ENCODE results near the gene FBXO48. TPM values are rescaled to one million over a fixed set of nuclear protein-coding genes. Genes with fewer than 3 reads are reported as not detected.

FBXO48 gene
- 1 to 10 TPM in 2 of 3 donors, under 1 TPM in 1; 0.98 to 1.6 (median 1.1) TPM for total RNA-seq

- H3K9me3 ChIP-seq = no peaks in the 10 kb centered on the region
- intact Hi-C loops (cut with DNase I; ENCODE audit: low total_unique reads) = no loop called here
- no peaks in the 10 kb centered on the region for H3K27me3 ChIP-seq
- no peak for TF ChIP-seq CTCF (IDR thresholded peaks at IDR 0.05)
- TF ChIP-seq POLR2A (IDR thresholded peaks at IDR 0.05) = peak; percentile 41
- peak in 2 of 3 donors; percentile 58 to 82 for TF ChIP-seq POLR2AphosphoS5 (IDR thresholded peaks at IDR 0.05)
- peak within 1 kb of the TSS; percentile 88 to 93 for H3K27ac ChIP-seq
- H3K4me3 ChIP-seq = peak within 1 kb of the TSS; percentile 75 to 85 (median 81)
- peak; percentile 95 to 98 for DNase-seq (ENCODE audit: low spot score in 2 of 2)
- H3K4me1 ChIP-seq = peaks cover 0 to 7% of the 10 kb centered on the region in 2 donors
- H3K36me3 ChIP-seq = no peaks in the 10 kb centered on the region
Measured at GRCh38 chr2:68467077-68467960, at the start of gene FBXO48, which contains the start of gene APLF. Gene FBXO48, minus strand, starts transcription at chr2:68467294. Its CDS starts 2,149 bp downstream, at chr2:68465145. Gene APLF, plus strand, starts transcription at chr2:68467585. Its CDS starts 147 bp downstream, at chr2:68467732.

- Histone ChIP-seq H3K27me3 (no peaks in the 10 kb centered on the region), H3K4me1 (no peaks in the 10 kb centered on the region), H3K36me3 (no peaks in the 10 kb centered on the region), H3K4me3 (no peak overlapping the region), H3K9me3 (no peaks in the 10 kb centered on the region), H3K27ac (no peak overlapping the region)
- TF ChIP-seq CTCF (IDR thresholded peaks at IDR 0.05) = no peak
- no peak for TF ChIP-seq POLR2AphosphoS5 (IDR thresholded peaks at IDR 0.05)
- no peak for TF ChIP-seq POLR2A (IDR thresholded peaks at IDR 0.05)
- intact Hi-C loops (cut with DNase I; ENCODE audit: low total_unique reads) = no loop called here
- no peak for DNase-seq (ENCODE audit: low spot score in 2 of 2)
Measured at GRCh38 chr2:68516051-68516955, 49.2 kb upstream of the FBXO48 start.

GRCh38 chr2:68514316-68514929, 47.3 kb upstream of the FBXO48 start:
- no peak for TF ChIP-seq POLR2A (IDR thresholded peaks at IDR 0.05)
- TF ChIP-seq CTCF (IDR thresholded peaks at IDR 0.05) = no peak
- DNase-seq (ENCODE audit: low spot score in 2 of 2) = no peak
- H3K27ac ChIP-seq = no peak overlapping the region
- intact Hi-C loops (cut with DNase I; ENCODE audit: low total_unique reads) = no loop called here
- no peaks in the 10 kb centered on the region for H3K27me3 ChIP-seq
- no peaks in the 10 kb centered on the region for H3K36me3 ChIP-seq
- no peaks in the 10 kb centered on the region for H3K4me1 ChIP-seq
- no peaks in the 10 kb centered on the region for H3K9me3 ChIP-seq
- H3K4me3 ChIP-seq = no peak overlapping the region

GRCh38 chr2:68512966-68513365, 45.9 kb upstream of the FBXO48 start:
- no peak overlapping the region for H3K27ac ChIP-seq
- intact Hi-C loops (cut with DNase I; ENCODE audit: low total_unique reads) = no loop called here
- TF ChIP-seq POLR2A (IDR thresholded peaks at IDR 0.05) (no peak), CTCF (IDR thresholded peaks at IDR 0.05) (no peak), POLR2AphosphoS5 (IDR thresholded peaks at IDR 0.05) (no peak)

More at GRCh38 chr2:68512966-68513365, 45.9 kb upstream of the FBXO48 start:
- Histone ChIP-seq H3K4me1 (no peaks in the 10 kb centered on the region), H3K27me3 (no peaks in the 10 kb centered on the region), H3K36me3 (no peaks in the 10 kb centered on the region), H3K9me3 (no peaks in the 10 kb centered on the region), H3K4me3 (no peak overlapping the region)
- DNase-seq (ENCODE audit: low spot score in 2 of 2) = no peak
